Measurements from ENCODE around the gene PEPD. TPM values are rescaled to one million over a fixed set of nuclear protein-coding genes. Genes with fewer than 3 reads are reported as not detected.

PEPD gene
- polyA plus RNA-seq, 1 donor from 2014 or later = 43.9 TPM

GRCh38 chr19:33401683-33402420 lies 119.7 kb downstream of the PEPD start:
- no peak overlapping the region for H3K27ac ChIP-seq (ENCODE audit: low read length)
- no peak overlapping the region for H3K9ac ChIP-seq (ENCODE audit: low read length)
- H3K4me3 ChIP-seq (ENCODE audit: low read length) = no peak overlapping the region
- no peaks in the 10 kb centered on the region for H3K27me3 ChIP-seq (ENCODE audit: insufficient read depth, low read depth, low read length)
- H3K36me3 ChIP-seq (ENCODE audit: insufficient read depth, low read length) = no peaks in the 10 kb centered on the region
- H3F3A ChIP-seq (ENCODE audit: insufficient read depth, low read length, poor library complexity, severe bottlenecking) = no peaks in the 10 kb centered on the region
- no peaks in the 10 kb centered on the region for H3K79me2 ChIP-seq (replicated peaks; ENCODE audit: insufficient read depth, low read length)
- H3K4me2 ChIP-seq (ENCODE audit: low read length) = no peak overlapping the region
- TF ChIP-seq SMC3 (conservative IDR thresholded peaks at IDR 0.05; ENCODE audit: poor library complexity) (no peak), RAD21 (conservative IDR thresholded peaks at IDR 0.05) (no peak), MXI1 (conservative IDR thresholded peaks at IDR 0.05; ENCODE audit: poor library complexity, severe bottlenecking) (no peak), CTCF (IDR thresholded peaks at IDR 0.05; ENCODE audit: poor library complexity, severe bottlenecking) (no peak), POLR2AphosphoS5 (IDR thresholded peaks at IDR 0.05) (no peak), EZH2 (IDR thresholded peaks at IDR 0.05; ENCODE audit: borderline replicate concordance, insufficient read depth, low read length, poor library complexity, severe bottlenecking) (no peak), EP300 (conservative IDR thresholded peaks at IDR 0.05; ENCODE audit: poor library complexity, severe bottlenecking) (no peak), TAF1 (IDR thresholded peaks at IDR 0.05; ENCODE audit: low read depth) (no peak)
- TF ChIP-seq, protein P1, sequence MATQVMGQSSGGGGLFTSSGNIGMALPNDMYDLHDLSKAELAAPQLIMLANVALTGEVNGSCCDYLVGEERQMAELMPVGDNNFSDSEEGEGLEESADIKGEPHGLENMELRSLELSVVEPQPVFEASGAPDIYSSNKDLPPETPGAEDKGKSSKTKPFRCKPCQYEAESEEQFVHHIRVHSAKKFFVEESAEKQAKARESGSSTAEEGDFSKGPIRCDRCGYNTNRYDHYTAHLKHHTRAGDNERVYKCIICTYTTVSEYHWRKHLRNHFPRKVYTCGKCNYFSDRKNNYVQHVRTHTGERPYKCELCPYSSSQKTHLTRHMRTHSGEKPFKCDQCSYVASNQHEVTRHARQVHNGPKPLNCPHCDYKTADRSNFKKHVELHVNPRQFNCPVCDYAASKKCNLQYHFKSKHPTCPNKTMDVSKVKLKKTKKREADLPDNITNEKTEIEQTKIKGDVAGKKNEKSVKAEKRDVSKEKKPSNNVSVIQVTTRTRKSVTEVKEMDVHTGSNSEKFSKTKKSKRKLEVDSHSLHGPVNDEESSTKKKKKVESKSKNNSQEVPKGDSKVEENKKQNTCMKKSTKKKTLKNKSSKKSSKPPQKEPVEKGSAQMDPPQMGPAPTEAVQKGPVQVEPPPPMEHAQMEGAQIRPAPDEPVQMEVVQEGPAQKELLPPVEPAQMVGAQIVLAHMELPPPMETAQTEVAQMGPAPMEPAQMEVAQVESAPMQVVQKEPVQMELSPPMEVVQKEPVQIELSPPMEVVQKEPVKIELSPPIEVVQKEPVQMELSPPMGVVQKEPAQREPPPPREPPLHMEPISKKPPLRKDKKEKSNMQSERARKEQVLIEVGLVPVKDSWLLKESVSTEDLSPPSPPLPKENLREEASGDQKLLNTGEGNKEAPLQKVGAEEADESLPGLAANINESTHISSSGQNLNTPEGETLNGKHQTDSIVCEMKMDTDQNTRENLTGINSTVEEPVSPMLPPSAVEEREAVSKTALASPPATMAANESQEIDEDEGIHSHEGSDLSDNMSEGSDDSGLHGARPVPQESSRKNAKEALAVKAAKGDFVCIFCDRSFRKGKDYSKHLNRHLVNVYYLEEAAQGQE (IDR thresholded peaks at IDR 0.05; ENCODE audit: borderline replicate concordance) = no peak
- H4K20me1 ChIP-seq (ENCODE audit: insufficient read depth) = no peaks in the 10 kb centered on the region
- no peaks in the 10 kb centered on the region for H3K9me3 ChIP-seq (ENCODE audit: low read length)
- no peaks in the 10 kb centered on the region for H3K9me2 ChIP-seq (ENCODE audit: insufficient read depth, low read length)
- no peak overlapping the region for H2AFZ ChIP-seq (ENCODE audit: low read depth, low read length)

- Histone ChIP-seq H4K20me1 (ENCODE audit: insufficient read depth) (no peaks in the 10 kb centered on the region), H3K9me3 (ENCODE audit: low read length) (no peaks in the 10 kb centered on the region), H3K9ac (ENCODE audit: low read length) (no peak overlapping the region), H3K27ac (ENCODE audit: low read length) (no peak overlapping the region), H3K4me2 (ENCODE audit: low read length) (no peak overlapping the region), H3K4me3 (ENCODE audit: low read length) (no peak overlapping the region), H2AFZ (ENCODE audit: low read depth, low read length) (no peak overlapping the region), H3K9me2 (ENCODE audit: insufficient read depth, low read length) (no peaks in the 10 kb centered on the region), H3K27me3 (ENCODE audit: insufficient read depth, low read depth, low read length) (no peaks in the 10 kb centered on the region), H3F3A (ENCODE audit: insufficient read depth, low read length, poor library complexity, severe bottlenecking) (no peaks in the 10 kb centered on the region), H3K36me3 (ENCODE audit: insufficient read depth, low read length) (no peaks in the 10 kb centered on the region), H3K79me2 (replicated peaks; ENCODE audit: insufficient read depth, low read length) (no peaks in the 10 kb centered on the region)
- no peak for TF ChIP-seq CTCF (IDR thresholded peaks at IDR 0.05; ENCODE audit: poor library complexity, severe bottlenecking)
- TF ChIP-seq MXI1 (conservative IDR thresholded peaks at IDR 0.05; ENCODE audit: poor library complexity, severe bottlenecking) = no peak
- TF ChIP-seq, protein P1 (IDR thresholded peaks at IDR 0.05; ENCODE audit: borderline replicate concordance) = no peak
- no peak for TF ChIP-seq SMC3 (conservative IDR thresholded peaks at IDR 0.05; ENCODE audit: poor library complexity)
- TF ChIP-seq EZH2 (IDR thresholded peaks at IDR 0.05; ENCODE audit: borderline replicate concordance, insufficient read depth, low read length, poor library complexity, severe bottlenecking) = no peak
- no peak for TF ChIP-seq POLR2AphosphoS5 (IDR thresholded peaks at IDR 0.05)
- TF ChIP-seq TAF1 (IDR thresholded peaks at IDR 0.05; ENCODE audit: low read depth) = no peak
- TF ChIP-seq RAD21 (conservative IDR thresholded peaks at IDR 0.05) = no peak
- no peak for TF ChIP-seq EP300 (conservative IDR thresholded peaks at IDR 0.05; ENCODE audit: poor library complexity, severe bottlenecking)
Measured at GRCh38 chr19:33400856-33401682, 120.5 kb downstream of the PEPD start.
